ENCODE results near the gene RASIP1.

RASIP1 gene

DNA sequence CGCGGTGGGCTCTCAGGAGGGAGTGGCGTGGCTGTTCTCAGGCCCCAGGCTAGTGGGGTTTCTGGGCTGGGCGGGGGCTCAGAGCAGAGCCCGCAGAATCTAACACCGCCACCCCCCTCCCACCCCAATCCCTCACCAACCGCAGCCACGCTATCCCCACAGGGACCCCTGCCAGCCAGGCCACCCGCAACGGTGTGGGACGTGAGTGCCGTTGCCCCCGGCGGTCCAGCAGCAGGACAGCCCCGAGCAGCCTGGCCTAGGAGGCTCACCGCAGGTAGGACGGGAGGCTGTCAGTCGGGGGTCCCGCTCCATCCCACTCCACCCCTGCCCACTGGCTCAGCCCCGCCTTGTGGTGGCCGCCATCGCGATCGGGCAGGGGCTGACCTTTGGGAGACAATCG is 67.4 kb downstream of the RASIP1 start, which contains the start of gene NTN5:
Gene NTN5 (minus strand): TSS at position 24 of the 400 bp plus-strand sequence. CDS start 2,031 bp downstream, outside the sequence.
- no peak for DNase-seq

- no peak for DNase-seq
Observed at GRCh38 chr19:48671446-48671995, 68.9 kb downstream of the RASIP1 start.

GRCh38 chr19:48670699-48671445 is 69.5 kb downstream of the RASIP1 start:
- DNase-seq, result no peak
